ENCODE data around the gene RICTOR.
"Not testable (repeated sequence)": the region's sequence is repeated elsewhere in the genome, so short reads cannot be mapped to it uniquely, and the experiment has no call there.

RICTOR gene

GRCh38 chr5:39024005-39024404 is 50.2 kb downstream of the RICTOR start:
- H2AFZ ChIP-seq (ENCODE audit: low read depth, low read length): no peak overlapping the region
- H3K36me3 ChIP-seq (ENCODE audit: insufficient read depth, low read length): no peaks in the 10 kb centered on the region
- no peak overlapping the region for H3K4me3 ChIP-seq (ENCODE audit: low read length)
- no peaks in the 10 kb centered on the region for H3K27me3 ChIP-seq (ENCODE audit: insufficient read depth, low read length)
- H3K4me1 ChIP-seq (ENCODE audit: insufficient read depth, low read length): no peaks in the 10 kb centered on the region
- H3K9me3 ChIP-seq (ENCODE audit: low read length): peaks cover 6% of the 10 kb centered on the region

GRCh38 chr5:39023121-39023520 is 51.1 kb downstream of the RICTOR start:
- no peaks in the 10 kb centered on the region for H3K4me1 ChIP-seq (ENCODE audit: insufficient read depth, low read length)
- no peak overlapping the region for H3K4me3 ChIP-seq (ENCODE audit: low read length)
- H2AFZ ChIP-seq (ENCODE audit: low read depth, low read length): no peak overlapping the region
- no peaks in the 10 kb centered on the region for H3K27me3 ChIP-seq (ENCODE audit: insufficient read depth, low read length)
- H3K9me3 ChIP-seq (ENCODE audit: low read length): peaks cover 4% of the 10 kb centered on the region
- H3K36me3 ChIP-seq (ENCODE audit: insufficient read depth, low read length): peaks cover 4% of the 10 kb centered on the region

DNA sequence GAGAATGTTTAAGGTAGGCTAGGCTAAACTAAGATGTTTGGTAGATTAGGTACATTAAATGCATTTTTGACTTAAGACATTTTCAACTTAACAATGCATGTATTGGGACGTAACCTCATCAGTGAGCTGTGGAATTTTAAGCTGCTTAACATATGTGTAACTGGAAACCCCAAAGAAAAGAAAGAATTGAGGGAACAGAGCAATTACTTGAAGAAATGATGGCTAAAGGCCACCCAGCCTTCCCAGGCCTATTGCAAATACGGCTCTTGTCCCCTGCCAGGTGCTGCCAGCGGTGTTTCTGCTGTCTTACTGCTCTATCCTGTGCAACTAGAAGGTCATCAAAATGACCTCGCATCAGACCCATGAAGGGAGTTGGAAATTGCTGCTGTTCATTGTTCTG is 52.0 kb downstream of the RICTOR start:
- H2AFZ ChIP-seq (ENCODE audit: low read depth, low read length): no peak overlapping the region
- H3K4me3 ChIP-seq (ENCODE audit: low read length): no peak overlapping the region
- H3K27me3 ChIP-seq (ENCODE audit: insufficient read depth, low read length): no peaks in the 10 kb centered on the region
- no peaks in the 10 kb centered on the region for H3K4me1 ChIP-seq (ENCODE audit: insufficient read depth, low read length)
- H3K9me3 ChIP-seq (ENCODE audit: low read length): peaks cover 2% of the 10 kb centered on the region
- peaks cover 4% of the 10 kb centered on the region for H3K36me3 ChIP-seq (ENCODE audit: insufficient read depth, low read length)

DNA sequence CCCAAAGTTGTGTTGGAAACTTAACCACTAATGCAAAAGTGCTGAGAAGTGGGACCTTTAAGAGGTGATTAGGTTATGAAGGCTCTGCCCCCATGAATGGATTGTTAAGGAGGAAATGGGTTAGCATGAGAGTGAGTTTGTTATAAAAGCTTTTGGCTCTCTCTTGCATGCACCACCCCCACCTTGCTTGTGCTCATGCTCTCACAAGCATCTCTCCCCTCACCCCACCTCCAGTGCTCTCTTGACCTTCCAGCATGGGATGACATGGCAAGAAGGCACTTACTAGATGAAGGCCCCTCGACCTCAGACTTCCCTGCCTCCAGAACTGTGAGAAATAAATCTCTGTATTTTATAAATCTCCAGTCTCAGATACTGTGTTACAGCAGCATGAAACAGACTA is 52.8 kb downstream of the RICTOR start:
- peaks cover 4% of the 10 kb centered on the region for H3K36me3 ChIP-seq (ENCODE audit: insufficient read depth, low read length)
- H3K9me3 ChIP-seq (ENCODE audit: low read length): peaks cover 2% of the 10 kb centered on the region
- no peaks in the 10 kb centered on the region for H3K4me1 ChIP-seq (ENCODE audit: insufficient read depth, low read length)
- H2AFZ ChIP-seq (ENCODE audit: low read depth, low read length): no peak overlapping the region
- H3K4me3 ChIP-seq (ENCODE audit: low read length): no peak overlapping the region
- no peaks in the 10 kb centered on the region for H3K27me3 ChIP-seq (ENCODE audit: insufficient read depth, low read length)

DNA sequence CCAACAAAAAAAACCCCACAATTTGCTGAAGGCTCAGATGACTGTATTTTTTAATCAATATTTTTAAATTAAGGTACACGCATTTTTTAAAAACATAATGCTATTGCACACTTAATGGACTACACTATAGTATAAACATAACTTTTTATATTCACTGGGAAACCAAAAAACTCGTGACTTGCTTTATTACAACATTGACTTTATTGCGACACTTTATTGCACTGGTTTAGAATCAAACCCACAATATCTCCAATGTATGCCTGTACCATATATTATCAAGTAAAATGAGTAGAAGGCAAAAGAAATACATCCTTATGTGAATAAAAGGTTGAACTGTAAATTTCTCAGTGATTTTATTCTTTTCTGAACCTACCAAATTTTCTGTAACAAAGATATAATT is 53.7 kb downstream of the RICTOR start:
- Histone ChIP-seq H3K4me1 (ENCODE audit: insufficient read depth, low read length) (no peaks in the 10 kb centered on the region), H3K9me3 (ENCODE audit: low read length) (no peaks in the 10 kb centered on the region), H2AFZ (ENCODE audit: low read depth, low read length) (no peak overlapping the region), H3K4me3 (ENCODE audit: low read length) (no peak overlapping the region), H3K27me3 (ENCODE audit: insufficient read depth, low read length) (no peaks in the 10 kb centered on the region), H3K36me3 (ENCODE audit: insufficient read depth, low read length) (peaks cover 4% of the 10 kb centered on the region)

DNA sequence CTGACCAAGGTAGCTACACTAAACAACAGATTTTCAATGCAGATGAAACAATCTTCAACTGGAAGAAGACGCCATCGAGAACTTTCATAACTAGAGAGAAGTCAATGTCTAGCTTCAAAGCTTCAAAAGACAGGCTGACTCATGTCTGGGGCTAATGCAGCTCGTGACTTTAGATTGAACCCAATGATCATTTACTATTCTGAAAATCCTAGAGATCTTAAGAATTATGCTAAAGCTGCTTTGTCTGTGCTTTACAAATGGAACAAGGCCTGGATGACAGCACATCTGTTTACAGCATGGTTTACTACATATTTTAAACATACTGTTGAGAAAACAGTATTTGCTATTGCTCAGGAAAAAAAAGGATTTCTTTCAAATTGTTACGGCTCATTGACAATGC is 54.9 kb downstream of the RICTOR start:
- no peaks in the 10 kb centered on the region for H3K9me3 ChIP-seq (ENCODE audit: low read length)
- no peak overlapping the region for H3K4me3 ChIP-seq (ENCODE audit: low read length)
- H3K4me1 ChIP-seq (ENCODE audit: insufficient read depth, low read length): no peaks in the 10 kb centered on the region
- no peak overlapping the region for H2AFZ ChIP-seq (ENCODE audit: low read depth, low read length)
- no peaks in the 10 kb centered on the region for H3K27me3 ChIP-seq (ENCODE audit: insufficient read depth, low read length)
- peaks cover 4% of the 10 kb centered on the region for H3K36me3 ChIP-seq (ENCODE audit: insufficient read depth, low read length)

- Histone ChIP-seq H2AFZ (ENCODE audit: low read depth, low read length) (no peak overlapping the region), H3K4me3 (ENCODE audit: low read length) (no peak overlapping the region), H3K36me3 (ENCODE audit: insufficient read depth, low read length) (peaks cover 6% of the 10 kb centered on the region), H3K27me3 (ENCODE audit: insufficient read depth, low read length) (no peaks in the 10 kb centered on the region), H3K4me1 (ENCODE audit: insufficient read depth, low read length) (no peaks in the 10 kb centered on the region), H3K9me3 (ENCODE audit: low read length) (no peaks in the 10 kb centered on the region)
Measured at GRCh38 chr5:39017504-39017903, 56.7 kb downstream of the RICTOR start.

DNA sequence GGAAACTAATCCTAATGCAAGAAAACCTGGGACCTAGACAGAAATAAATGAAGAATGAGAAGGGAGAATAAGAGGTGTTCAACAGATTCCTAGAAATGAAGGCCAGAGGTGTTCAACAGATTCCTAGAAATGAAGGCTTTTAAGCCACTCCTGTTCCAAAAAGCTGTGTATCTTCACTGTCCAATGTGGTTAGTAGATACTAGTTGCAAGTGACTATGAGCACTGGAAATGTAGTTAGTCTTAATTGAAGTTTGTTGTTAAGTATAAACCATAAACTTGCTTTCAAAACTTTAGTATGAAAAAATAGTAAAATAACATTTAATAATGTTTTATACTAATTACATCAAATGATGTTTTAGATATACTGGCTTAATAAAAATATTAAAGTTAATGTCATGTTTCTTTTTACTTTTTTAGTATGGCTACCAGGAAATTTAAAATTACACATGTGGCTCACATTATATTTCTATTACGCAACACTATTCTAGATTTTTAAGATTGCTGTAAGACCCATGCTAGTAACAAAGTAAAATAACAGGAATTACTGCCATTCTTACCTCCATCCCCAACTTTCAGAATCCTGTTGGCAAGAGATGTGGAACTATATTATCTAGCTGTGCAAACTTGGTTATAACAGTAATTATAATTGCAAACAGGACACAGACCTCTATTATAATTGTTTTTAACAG is 57.5 kb downstream of the RICTOR start:
- Histone ChIP-seq H3K36me3 (ENCODE audit: insufficient read depth, low read length) (peaks cover 6% of the 10 kb centered on the region), H3K9me3 (ENCODE audit: low read length) (no peaks in the 10 kb centered on the region), H3K4me3 (ENCODE audit: low read length) (no peak overlapping the region), H3K27me3 (ENCODE audit: insufficient read depth, low read length) (no peaks in the 10 kb centered on the region), H3K4me1 (ENCODE audit: insufficient read depth, low read length) (no peaks in the 10 kb centered on the region), H2AFZ (ENCODE audit: low read depth, low read length) (no peak overlapping the region)

DNA sequence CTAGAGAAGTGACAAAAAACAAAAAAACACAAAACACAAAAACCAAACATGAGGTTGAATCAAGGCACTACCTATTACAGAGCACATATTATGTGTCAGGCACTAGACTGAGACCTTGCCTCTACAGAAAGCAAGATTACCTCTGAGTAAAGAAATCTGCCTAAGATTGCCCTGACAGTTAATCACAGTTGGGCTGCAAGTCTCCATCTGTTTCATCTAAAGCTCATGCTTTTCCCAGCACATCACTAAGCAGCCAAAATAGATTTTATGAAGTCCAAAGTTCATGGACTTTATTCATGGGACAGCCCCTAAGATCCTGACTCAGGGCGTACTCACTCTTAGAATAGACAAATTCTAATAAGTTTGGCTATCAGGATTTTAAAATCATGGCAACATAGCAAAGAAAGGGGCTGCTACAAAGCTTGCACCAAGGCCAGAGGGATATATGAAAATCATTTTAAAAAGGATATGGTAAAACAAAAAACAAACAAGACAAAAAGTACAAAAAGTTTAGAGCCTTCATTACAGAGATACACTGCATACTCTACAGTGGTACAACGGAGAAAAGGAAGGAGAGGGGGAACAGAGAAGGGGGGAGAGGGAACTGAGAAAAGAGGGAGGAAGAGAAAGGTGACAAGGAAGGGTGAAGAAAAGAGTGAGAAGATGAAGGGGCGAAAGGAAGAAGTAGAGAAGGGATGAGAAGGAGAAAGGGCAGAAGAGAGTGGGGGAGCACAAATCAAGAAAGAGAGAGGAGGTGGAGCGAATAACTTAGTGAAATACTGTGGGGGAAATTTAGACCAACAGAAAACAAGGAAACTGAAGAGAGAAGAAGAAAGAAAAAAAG is 58.2 kb downstream of the RICTOR start:
- H3K27me3 ChIP-seq (ENCODE audit: insufficient read depth, low read length): no peaks in the 10 kb centered on the region
- peaks cover 6% of the 10 kb centered on the region for H3K9me3 ChIP-seq (ENCODE audit: low read length)
- H2AFZ ChIP-seq (ENCODE audit: low read depth, low read length): no peak overlapping the region
- no peak overlapping the region for H3K4me3 ChIP-seq (ENCODE audit: low read length)
- peaks cover 10% of the 10 kb centered on the region for H3K36me3 ChIP-seq (ENCODE audit: insufficient read depth, low read length)
- H3K4me1 ChIP-seq (ENCODE audit: insufficient read depth, low read length): no peaks in the 10 kb centered on the region

DNA sequence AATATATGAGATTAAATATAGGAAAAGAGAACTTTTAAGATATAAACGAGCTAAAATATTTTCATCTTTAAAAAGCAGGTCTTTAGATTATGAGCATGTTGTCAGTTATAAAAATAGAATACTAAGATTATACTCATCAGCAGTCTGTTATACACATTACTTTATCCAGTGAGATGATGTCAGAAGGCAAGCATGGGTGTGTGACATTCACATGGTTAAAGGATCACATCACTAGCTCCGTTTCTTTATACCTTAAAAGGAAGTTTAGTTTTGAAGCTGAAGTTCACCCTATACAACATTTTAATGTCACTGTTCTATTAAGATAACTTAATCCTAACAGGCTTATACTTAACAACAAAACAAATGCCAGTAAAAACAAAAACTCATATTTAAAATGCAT is 59.6 kb downstream of the RICTOR start:
- H3K27me3 ChIP-seq (ENCODE audit: insufficient read depth, low read length): no peaks in the 10 kb centered on the region
- no peaks in the 10 kb centered on the region for H3K4me1 ChIP-seq (ENCODE audit: insufficient read depth, low read length)
- peaks cover 10% of the 10 kb centered on the region for H3K36me3 ChIP-seq (ENCODE audit: insufficient read depth, low read length)
- H2AFZ ChIP-seq (ENCODE audit: low read depth, low read length): no peak overlapping the region
- no peak overlapping the region for H3K4me3 ChIP-seq (ENCODE audit: low read length)
- peaks cover 15% of the 10 kb centered on the region for H3K9me3 ChIP-seq (ENCODE audit: low read length)

DNA sequence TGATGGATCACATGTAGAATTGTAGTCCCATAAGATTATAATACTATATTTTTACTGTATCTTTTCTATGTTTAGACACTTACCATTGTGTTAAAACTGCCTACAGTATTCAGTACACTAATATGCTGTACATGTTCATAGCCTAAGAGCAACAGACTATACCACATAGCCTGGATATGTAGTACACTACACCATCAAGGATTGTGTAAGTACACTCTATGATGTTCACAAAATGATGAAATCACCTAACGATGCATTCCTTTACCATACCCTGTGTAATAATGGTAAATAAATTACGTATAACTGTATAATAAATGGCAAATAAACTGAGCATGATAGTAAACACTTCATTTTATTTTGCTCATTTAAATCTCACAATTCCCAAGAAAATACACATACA is 60.3 kb downstream of the RICTOR start:
- peaks cover 15% of the 10 kb centered on the region for H3K9me3 ChIP-seq (ENCODE audit: low read length)
- no peaks in the 10 kb centered on the region for H3K4me1 ChIP-seq (ENCODE audit: insufficient read depth, low read length)
- no peak overlapping the region for H3K4me3 ChIP-seq (ENCODE audit: low read length)
- H3K36me3 ChIP-seq (ENCODE audit: insufficient read depth, low read length): peaks cover 10% of the 10 kb centered on the region
- H3K27me3 ChIP-seq (ENCODE audit: insufficient read depth, low read length): no peaks in the 10 kb centered on the region
- no peak overlapping the region for H2AFZ ChIP-seq (ENCODE audit: low read depth, low read length)

- not testable (repeated sequence) for H2AFZ ChIP-seq (ENCODE audit: low read depth, low read length); H3K4me1 ChIP-seq (ENCODE audit: insufficient read depth, low read length); H3K4me3 ChIP-seq (ENCODE audit: low read length); H3K27me3 ChIP-seq (ENCODE audit: insufficient read depth, low read length); H3K36me3 ChIP-seq (ENCODE audit: insufficient read depth, low read length)
- peaks cover 15% of the 10 kb centered on the region for H3K9me3 ChIP-seq (ENCODE audit: low read length)
Measured at GRCh38 chr5:39010958-39011357, 63.2 kb downstream of the RICTOR start.

DNA sequence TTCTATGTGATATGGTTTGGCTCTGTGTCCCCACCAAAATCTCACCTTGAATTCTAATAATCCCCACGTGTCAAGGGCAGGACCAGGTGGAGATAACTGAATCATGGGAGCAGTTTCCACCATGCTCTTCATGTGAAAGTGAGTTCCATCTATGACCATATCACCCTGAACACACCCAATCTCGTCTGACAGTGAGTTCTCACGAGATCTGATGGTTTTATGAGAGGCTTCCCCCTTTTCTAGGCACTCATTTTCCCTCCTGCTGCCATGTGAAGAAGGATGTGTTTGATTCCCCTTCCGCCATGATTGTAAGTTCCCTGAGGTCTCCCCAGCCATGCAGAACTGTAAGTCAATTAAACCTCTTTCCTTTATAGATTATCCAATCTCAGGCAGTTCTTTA is 64.2 kb downstream of the RICTOR start:
- H3K4me1 ChIP-seq (ENCODE audit: insufficient read depth, low read length): no peaks in the 10 kb centered on the region
- no peak overlapping the region for H2AFZ ChIP-seq (ENCODE audit: low read depth, low read length)
- H3K9me3 ChIP-seq (ENCODE audit: low read length): peaks cover 15% of the 10 kb centered on the region
- H3K27me3 ChIP-seq (ENCODE audit: insufficient read depth, low read length): no peaks in the 10 kb centered on the region
- H3K36me3 ChIP-seq (ENCODE audit: insufficient read depth, low read length): peaks cover 6% of the 10 kb centered on the region
- H3K4me3 ChIP-seq (ENCODE audit: low read length): no peak overlapping the region

Data from neuron (in vitro differentiated cells).